HG02759 (cell line): ENCODE data around the gene RFX4.
"Not testable (repeated sequence)": the region's sequence is repeated elsewhere in the genome, so short reads cannot be mapped to it uniquely, and the experiment has no call there.

Source experiments
- ATAC-seq: cut with Tn5 transposase; IDR thresholded peaks from one replicate; pipeline ENCODE4 v1.9.1; 2021; ENCODE audit warnings: mild to moderate bottlenecking, moderate library complexity; ENCODE audit not compliant: unreplicated experiment

RFX4 gene

GRCh38 chr12:106723416-106723815, 140.6 kb downstream of the RFX4 start:
- ATAC-seq, result no peak

DNA sequence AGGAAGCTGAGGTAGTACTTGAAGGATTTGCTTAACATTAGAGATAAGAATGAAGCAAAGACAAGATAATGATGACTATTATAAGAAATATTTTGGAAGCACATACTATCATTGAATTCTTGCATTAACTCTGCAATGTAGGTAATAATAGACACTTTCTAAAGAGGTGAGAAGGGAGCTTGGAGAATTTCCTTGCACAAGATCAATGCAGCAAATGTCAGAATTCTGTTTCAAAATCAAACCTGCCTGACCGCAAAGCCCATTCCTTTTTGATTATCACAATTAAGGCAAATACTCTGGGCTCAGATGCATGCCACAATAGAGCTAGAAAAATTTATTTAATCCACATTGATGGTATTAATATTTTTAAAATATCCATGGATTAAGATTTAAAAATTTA, 141.3 kb downstream of the RFX4 start:
- no peak for ATAC-seq

DNA sequence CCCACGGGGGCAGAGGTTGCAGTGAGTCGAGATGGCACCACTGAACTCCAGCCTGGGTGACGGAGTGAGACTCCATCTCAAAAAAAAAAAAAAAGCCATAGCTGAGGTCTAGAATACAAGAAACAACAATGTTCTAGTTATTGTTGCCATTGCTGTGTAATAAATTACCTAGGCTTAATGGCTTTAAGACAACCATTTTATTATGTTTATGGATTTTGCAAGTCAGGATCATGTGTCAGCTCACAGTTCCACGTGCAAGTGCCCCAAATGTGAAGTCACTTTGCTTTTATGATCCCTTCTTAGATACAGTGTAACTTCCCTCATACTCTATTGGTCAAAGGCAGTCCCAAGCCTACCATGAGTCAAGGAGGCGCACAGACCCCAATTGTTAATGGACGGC, 142.1 kb downstream of the RFX4 start:
- ATAC-seq, result no peak

DNA sequence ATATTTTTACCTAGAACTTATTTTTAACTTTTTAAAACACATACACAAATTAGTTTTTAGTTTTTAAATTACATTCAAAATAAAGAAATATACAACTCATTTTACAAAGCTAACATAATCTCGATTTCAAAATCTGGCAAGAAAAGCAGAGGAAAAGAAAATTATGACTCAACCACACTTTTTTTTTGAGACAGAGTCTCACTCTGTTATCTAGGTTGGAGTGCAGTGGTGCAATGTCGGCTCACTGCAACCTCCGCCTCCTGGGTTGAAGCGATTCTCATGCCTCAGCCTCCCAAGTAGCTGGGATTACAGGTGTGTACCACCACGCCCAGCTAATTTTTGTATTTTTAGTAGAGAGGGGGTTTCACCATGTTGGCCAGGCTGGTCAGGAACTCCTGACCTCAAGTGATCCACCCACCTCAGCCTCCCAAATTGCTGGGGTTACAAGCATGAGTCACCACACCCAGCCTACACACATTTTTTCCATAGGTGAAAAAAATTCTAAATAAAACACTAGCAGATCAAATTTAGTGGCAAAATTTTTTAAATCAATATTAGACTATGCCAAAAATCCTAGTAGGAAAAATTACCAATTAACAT, 143.9 kb downstream of the RFX4 start:
- ATAC-seq, result not testable (repeated sequence)

- no peak for ATAC-seq
Measured at GRCh38 chr12:106729611-106730010, 146.8 kb downstream of the RFX4 start.

DNA sequence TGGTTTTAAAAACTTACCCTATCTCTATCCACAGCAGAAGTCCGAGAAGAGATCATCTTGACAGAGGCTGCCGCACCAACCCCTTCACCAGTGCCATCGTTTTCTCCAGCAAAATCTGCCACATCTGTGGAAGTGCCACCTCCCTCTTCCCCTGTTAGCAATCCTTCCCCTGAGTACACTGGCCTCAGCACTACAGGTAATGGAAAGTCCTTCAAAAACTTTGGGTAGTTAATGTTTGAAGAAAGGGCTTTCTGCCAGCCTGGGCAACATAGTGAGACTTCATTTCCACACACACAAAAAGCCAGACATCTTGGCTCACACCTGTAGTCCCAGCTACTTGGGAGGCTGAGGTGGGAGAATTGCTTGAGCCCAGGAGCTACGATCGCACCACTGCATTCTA, 150.1 kb downstream of the RFX4 start:
- ATAC-seq, result no peak

GRCh38 chr12:106733660-106734059, 150.9 kb downstream of the RFX4 start:
- no peak for ATAC-seq

DNA sequence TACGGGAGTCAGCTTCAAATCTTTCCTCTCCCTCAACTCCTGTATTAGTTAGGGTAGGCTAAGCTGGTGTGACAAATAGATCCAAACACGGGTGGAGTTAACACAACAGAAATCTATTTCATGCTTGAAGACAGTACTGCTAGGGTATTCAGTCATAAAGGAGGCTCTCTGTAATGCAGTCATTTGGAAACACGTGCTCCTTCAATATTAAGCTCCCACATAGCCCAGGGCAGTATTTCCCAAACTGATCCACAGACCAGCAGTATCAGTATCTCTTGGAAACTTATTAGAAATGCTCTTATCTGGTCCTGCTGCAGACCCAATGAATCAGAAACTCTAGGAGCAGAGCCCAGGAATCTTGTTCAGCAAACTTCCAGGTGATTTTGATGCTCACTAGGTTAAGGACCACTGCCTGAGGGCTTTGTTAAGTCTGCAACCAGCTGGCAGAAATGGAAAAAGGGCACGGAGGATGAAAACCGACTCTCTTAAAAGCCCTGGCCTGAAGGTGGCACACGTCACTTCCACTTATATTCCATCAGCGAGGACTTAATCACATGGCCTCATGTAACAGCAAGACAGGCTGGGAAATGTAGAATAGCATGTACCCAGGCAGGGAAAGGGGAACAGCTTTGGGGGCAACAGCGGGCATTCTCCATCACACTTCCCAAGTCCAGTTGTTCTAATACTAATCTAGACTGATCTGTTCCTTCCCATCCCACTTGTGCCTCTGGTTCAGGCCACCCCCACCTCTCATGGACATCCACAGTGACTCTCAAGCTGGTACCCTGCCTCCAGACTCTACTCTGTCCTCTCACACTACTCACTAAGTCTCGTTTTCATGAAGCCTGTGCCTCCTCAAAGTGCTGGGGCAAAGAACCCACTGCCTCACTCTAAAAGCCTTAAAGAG, 153.5 kb downstream of the RFX4 start:
- ATAC-seq, result no peak

- ATAC-seq, result no peak
Measured at GRCh38 chr12:106739318-106739717, 156.5 kb downstream of the RFX4 start.

DNA sequence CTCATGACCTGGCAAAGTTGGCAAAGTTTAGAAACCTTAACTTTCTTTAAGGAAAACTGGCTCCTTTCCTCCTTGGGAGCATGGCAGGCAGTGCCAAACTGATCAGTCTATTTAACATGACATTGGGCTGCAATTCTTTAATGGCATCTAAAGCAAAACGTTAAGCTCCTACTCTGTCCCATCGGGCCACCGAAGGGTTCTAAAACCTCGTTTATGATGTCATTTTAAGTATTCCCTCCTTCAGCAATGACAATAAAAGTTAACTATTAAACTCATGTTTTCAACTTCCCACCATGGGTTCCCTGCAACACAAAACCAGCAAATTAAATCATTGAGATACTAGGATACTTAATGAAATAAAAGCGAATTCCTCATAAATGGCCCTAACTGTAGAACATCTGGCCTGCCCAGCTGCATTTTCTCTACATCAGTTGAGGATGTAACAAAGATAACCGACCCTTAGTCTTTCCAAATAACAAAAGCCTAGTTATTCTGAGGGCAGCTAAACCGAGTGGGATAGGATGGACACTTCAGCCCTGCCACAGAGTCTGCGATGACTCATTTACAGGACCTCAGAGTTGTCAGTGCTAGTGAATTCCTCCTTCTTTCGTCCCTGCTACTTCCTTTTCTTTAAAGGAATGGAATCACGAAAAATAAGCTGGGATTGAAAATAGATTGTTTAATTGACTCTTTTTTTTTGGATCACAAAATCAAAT, 157.2 kb downstream of the RFX4 start:
- no peak for ATAC-seq

DNA sequence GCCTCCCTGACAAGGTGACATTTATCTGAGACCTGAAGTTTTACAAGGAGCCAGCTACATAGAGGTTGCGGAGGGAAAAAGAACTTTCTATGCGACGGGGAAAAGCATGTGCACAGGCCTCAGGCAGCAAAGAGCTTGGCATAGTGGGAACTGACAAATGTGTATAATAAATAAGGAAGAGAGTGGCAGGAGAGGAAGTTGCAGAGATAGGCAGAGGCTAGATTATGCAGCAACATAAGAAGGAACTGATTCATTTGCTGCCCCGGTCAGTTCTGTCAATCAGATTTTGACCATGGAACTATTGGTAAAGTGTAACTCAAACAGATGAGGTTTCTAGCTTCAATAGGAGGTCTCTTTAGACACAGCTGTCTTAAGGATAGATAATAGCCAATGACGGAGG, 158.0 kb downstream of the RFX4 start:
- no peak for ATAC-seq

GRCh38 chr12:106741247-106741646, 158.4 kb downstream of the RFX4 start:
- no peak for ATAC-seq

GRCh38 chr12:106743270-106743988, 160.6 kb downstream of the RFX4 start:
- ATAC-seq, result no peak

DNA sequence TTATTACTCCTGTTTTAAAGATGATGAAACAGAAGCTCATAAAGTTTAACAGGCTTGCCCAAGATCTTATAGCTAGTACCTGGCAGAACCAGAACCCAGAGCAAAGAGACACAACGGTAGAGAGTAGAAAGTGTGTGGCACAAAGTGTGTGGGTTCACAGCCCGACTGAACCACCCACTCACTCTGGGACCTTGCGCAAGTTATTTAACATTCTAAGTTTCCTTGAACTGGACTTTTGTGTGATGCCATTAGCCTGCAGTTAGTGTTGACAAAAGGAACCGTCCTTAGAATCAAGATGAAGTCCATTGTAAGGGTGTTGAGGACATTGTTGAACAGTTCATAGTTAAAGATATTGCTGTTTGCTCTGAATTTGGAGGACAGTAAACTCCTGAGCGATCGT, 161.8 kb downstream of the RFX4 start:
- ATAC-seq, result no peak

- no peak for ATAC-seq
Measured at GRCh38 chr12:106745181-106745745, 162.5 kb downstream of the RFX4 start.

- ATAC-seq, result no peak
Measured at GRCh38 chr12:106747973-106748436, 165.2 kb downstream of the RFX4 start.

DNA sequence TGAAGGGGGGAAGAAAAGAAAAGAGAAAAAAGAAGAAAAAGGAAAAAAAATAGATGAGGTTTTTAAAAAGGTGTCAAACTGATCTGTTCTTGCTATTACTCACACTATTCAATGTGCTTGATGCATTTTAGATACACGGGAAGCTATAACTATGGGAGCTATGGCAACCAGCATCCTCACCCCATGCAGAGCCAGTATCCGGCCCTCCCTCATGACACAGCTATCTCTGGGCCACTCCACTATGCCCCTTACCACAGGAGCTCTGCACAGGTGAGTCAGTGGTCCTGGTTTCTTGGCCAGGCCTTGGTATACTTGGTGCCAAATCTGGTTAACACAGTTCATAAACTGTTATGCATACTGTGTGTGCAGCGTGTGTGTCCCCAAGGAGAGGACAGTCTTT, 167.7 kb downstream of the RFX4 start:
- no peak for ATAC-seq

GRCh38 chr12:106753526-106753925, 170.7 kb downstream of the RFX4 start:
- peak; percentile 99 for ATAC-seq

- ATAC-seq, result no peak
Measured at GRCh38 chr12:106754331-106754730, 171.5 kb downstream of the RFX4 start.

DNA sequence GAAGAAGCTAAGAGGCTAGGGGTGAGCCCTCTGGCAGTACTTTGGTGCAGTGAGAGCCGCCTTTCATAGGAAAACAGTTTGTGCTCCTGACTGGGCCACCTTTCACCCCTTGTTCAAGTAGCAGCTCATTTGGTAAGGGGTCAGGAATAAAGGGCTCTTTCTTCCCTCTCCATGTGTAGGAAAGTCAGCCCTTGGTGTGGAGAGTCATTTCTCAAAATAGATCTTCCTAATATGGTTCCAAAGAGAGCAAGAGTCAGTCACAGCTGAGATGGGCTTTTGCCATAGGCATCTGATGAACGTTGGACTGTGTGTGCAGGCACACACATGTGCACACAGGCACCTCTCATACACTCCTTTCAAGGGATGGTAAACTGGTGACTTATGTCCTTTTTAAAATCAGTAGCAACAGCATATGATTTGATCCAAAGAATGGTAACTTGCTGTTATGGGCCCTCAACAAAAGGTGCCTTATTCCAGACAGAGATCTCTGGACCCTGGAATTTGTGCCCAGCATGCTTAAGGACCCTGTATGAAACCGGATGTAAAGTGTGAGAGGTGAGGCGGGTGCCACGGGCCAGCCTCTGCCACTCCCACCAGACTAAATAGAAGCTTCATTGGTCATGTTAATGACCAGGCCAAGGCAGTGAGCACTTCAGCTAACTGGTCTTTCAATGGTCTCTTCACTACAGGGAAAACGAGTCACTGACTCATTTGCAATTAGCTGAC, 175.0 kb downstream of the RFX4 start:
- no peak for ATAC-seq
